ENCODE data around the gene PACC1. TPM values are rescaled to one million over a fixed set of nuclear protein-coding genes. Genes with fewer than 3 reads are reported as not detected.

PACC1 gene
- total RNA-seq, 1 donor: 11.2 TPM

- no peak for DNase-seq (ENCODE audit: low read depth)
- TF ChIP-seq CTCF (IDR thresholded peaks at IDR 0.05; ENCODE audit: insufficient read depth, low read depth, low read length): no peak
- no peak overlapping the region for H3K4me3 ChIP-seq (ENCODE audit: low read depth, low read length)
Observed at GRCh38 chr1:212317916-212318315, 96.8 kb downstream of the PACC1 start.

- no peak overlapping the region for H3K4me3 ChIP-seq (ENCODE audit: low read depth, low read length)
- peak; percentile 38 for TF ChIP-seq CTCF (IDR thresholded peaks at IDR 0.05; ENCODE audit: insufficient read depth, low read depth, low read length)
- peak; percentile 40 for DNase-seq (ENCODE audit: low read depth)
Observed at GRCh38 chr1:212315907-212316306, 98.8 kb downstream of the PACC1 start.

GRCh38 chr1:212315184-212315583, 99.5 kb downstream of the PACC1 start:
- no peak overlapping the region for H3K4me3 ChIP-seq (ENCODE audit: low read depth, low read length)
- no peak for DNase-seq (ENCODE audit: low read depth)
- TF ChIP-seq CTCF (IDR thresholded peaks at IDR 0.05; ENCODE audit: insufficient read depth, low read depth, low read length): no peak

Small RNA genes lying within 50 kb of the gene (small RNA-seq; reads per million reads assigned to genes)
- gene SNORA16B: not detected

Other genes starting within 250 kb of the PACC1 start
- 21.9 and 29.4 TPM in 2 replicates for gene PPP2R5A, start 129.5 kb downstream of the PACC1 start, total RNA-seq
- gene NENF, start 18.0 kb upstream of the PACC1 start, total RNA-seq: 26.8 and 36.7 TPM in 2 replicates
- 12.9 and 20.3 TPM in 2 replicates for gene ATF3, start 193.9 kb upstream of the PACC1 start, total RNA-seq